ENCODE data around the gene SLC4A4. TPM values are rescaled to one million over a fixed set of nuclear protein-coding genes. Genes with fewer than 3 reads are reported as not detected.

SLC4A4 gene
- total RNA-seq, 1 experiment from 2014 or later: 1.1 TPM

DNA sequence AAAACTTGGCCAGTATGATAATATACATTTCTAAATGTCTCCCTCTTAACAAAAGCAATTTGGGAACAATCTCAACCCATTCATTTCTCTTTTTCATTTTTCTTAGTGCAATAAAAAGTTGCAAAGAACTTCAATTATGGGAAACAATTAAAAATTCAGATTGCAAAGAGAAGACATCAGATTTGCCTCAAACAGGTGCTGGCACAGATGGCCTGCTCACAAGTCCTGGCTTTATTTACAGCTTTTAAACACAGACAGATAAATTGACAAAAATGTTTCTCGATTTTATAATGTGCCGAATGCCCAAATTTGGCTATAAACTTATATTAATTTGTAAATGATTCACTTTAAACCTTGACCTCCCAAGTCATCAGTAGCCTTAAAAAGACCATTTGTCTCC is 28.7 kb downstream of the SLC4A4 start:
- ATAC-seq (no peak), DNase-seq (ENCODE audit: low spot score) (no peak)
- Mint-ChIP-seq H3K27ac (no peak overlapping the region), H3K4me3 (no peak overlapping the region), H3K4me1 (no peaks in the 10 kb centered on the region), H3K36me3 (no peaks in the 10 kb centered on the region), H3K27me3 (ENCODE audit: low read depth) (no peaks in the 10 kb centered on the region), H3K9me3 (no peaks in the 10 kb centered on the region; the same call in 1 of the 2 replicates)
- ChIA-PET CTCF (interaction anchor here (0.7 kb wide), 1 partner anchor 715 kb away, joined by 3 read pairs; no protein-coding TSS in a partner anchor), POLR2A (no interaction called here)
- TF ChIP-seq, protein P1, sequence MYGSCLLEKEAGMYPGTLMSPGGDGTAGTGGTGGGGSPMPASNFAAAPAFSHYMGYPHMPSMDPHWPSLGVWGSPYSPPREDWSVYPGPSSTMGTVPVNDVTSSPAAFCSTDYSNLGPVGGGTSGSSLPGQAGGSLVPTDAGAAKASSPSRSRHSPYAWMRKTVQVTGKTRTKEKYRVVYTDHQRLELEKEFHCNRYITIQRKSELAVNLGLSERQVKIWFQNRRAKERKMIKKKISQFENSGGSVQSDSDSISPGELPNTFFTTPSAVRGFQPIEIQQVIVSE (CRISPR knock-in tag; IDR thresholded peaks at IDR 0.05; ENCODE audit: borderline replicate concordance): no peak
- TF ChIP-seq GABPB1 (CRISPR knock-in tag; IDR thresholded peaks at IDR 0.05): no peak
- TF ChIP-seq CREM (CRISPR knock-in tag; IDR thresholded peaks at IDR 0.05): no peak
- TF ChIP-seq HMGA2 (CRISPR knock-in tag; IDR thresholded peaks at IDR 0.05): no peak
- TF ChIP-seq ZNF232 (CRISPR knock-in tag; IDR thresholded peaks at IDR 0.05): no peak
- TF ChIP-seq MXD4 (CRISPR knock-in tag; IDR thresholded peaks at IDR 0.05; ENCODE audit: borderline replicate concordance): no peak
- TF ChIP-seq ELF4 (CRISPR knock-in tag; IDR thresholded peaks at IDR 0.05; ENCODE audit: low read depth): no peak
- TF ChIP-seq EMX1 (CRISPR knock-in tag; IDR thresholded peaks at IDR 0.05): no peak
- no peak for TF ChIP-seq ETV6 (CRISPR knock-in tag; IDR thresholded peaks at IDR 0.05)
- no peak for TF ChIP-seq ESRRA (CRISPR knock-in tag; IDR thresholded peaks at IDR 0.05; ENCODE audit: borderline replicate concordance)

- Mint-ChIP-seq H3K27ac (no peak overlapping the region), H3K27me3 (ENCODE audit: low read depth) (no peaks in the 10 kb centered on the region), H3K36me3 (no peaks in the 10 kb centered on the region), H3K9me3 (no peaks in the 10 kb centered on the region; the same call in 1 of the 2 replicates), H3K4me3 (no peak overlapping the region), H3K4me1 (no peaks in the 10 kb centered on the region)
- TF ChIP-seq ZNF263 (CRISPR knock-in tag; IDR thresholded peaks at IDR 0.05; ENCODE audit: low read depth): no peak
- no peak for TF ChIP-seq ELF4 (CRISPR knock-in tag; IDR thresholded peaks at IDR 0.05; ENCODE audit: low read depth)
- no peak for TF ChIP-seq PRRX2 (CRISPR knock-in tag; IDR thresholded peaks at IDR 0.05)
- TF ChIP-seq, protein P2, sequence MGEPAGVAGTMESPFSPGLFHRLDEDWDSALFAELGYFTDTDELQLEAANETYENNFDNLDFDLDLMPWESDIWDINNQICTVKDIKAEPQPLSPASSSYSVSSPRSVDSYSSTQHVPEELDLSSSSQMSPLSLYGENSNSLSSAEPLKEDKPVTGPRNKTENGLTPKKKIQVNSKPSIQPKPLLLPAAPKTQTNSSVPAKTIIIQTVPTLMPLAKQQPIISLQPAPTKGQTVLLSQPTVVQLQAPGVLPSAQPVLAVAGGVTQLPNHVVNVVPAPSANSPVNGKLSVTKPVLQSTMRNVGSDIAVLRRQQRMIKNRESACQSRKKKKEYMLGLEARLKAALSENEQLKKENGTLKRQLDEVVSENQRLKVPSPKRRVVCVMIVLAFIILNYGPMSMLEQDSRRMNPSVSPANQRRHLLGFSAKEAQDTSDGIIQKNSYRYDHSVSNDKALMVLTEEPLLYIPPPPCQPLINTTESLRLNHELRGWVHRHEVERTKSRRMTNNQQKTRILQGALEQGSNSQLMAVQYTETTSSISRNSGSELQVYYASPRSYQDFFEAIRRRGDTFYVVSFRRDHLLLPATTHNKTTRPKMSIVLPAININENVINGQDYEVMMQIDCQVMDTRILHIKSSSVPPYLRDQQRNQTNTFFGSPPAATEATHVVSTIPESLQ (CRISPR knock-in tag; IDR thresholded peaks at IDR 0.05): no peak
- no peak for TF ChIP-seq NR2C2 (CRISPR knock-in tag; IDR thresholded peaks at IDR 0.05)
- no peak for TF ChIP-seq ERG (CRISPR knock-in tag; IDR thresholded peaks at IDR 0.05)
- no peak for TF ChIP-seq ZBTB43 (CRISPR knock-in tag; IDR thresholded peaks at IDR 0.05)
- no peak for TF ChIP-seq GTF2I (CRISPR knock-in tag; conservative IDR thresholded peaks at IDR 0.05)
- no peak for TF ChIP-seq ZNF281 (CRISPR knock-in tag; IDR thresholded peaks at IDR 0.05)
- ATAC-seq: no peak
- CTCF ChIA-PET: no interaction called here
- POLR2A ChIA-PET: no interaction called here
- no peak for DNase-seq (ENCODE audit: low spot score)
These were observed 30.1 kb downstream of the SLC4A4 start for GRCh38 chr4:71368906-71369305.
